ENCODE data around the gene GPR176.

DNA sequence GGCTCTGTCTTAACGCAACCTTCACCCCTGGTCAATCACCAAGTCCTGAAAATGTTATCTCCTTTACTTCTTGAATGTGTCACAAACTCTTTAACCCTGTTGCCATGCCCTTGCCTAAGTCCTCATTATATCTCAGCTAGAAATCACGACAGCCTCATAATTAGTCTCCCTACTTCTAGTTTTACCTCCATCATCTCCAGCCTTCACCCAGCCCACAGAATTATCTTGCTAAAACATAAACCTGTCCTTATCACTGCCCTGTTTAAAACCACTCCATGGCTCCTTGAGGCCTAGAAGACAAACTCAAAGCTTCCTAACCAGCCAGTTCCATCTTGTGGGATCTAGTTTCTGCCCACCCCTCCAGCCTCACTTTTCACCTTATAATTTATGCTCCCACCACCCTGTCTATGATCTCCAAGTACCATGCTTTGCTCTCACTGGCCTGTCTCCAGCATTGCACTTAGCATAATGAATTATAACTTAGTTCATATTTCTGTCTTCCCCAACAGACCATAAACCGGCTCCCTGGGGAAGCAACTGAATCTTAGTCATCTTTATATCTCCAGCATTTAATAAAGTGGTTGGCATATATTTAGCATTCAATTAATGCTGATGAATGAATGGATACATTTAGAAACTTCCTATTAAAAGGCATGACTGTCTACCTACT, 39.2 kb downstream of the GPR176 start:
- TF ChIP-seq POLR2AphosphoS5 (IDR thresholded peaks at IDR 0.05; ENCODE audit: low read depth) (no peak), GABPA (IDR thresholded peaks at IDR 0.05; ENCODE audit: low read depth) (no peak), SPI1 (IDR thresholded peaks at IDR 0.05; ENCODE audit: borderline replicate concordance, low read depth) (no peak)
- TF ChIP-seq, protein P1, sequence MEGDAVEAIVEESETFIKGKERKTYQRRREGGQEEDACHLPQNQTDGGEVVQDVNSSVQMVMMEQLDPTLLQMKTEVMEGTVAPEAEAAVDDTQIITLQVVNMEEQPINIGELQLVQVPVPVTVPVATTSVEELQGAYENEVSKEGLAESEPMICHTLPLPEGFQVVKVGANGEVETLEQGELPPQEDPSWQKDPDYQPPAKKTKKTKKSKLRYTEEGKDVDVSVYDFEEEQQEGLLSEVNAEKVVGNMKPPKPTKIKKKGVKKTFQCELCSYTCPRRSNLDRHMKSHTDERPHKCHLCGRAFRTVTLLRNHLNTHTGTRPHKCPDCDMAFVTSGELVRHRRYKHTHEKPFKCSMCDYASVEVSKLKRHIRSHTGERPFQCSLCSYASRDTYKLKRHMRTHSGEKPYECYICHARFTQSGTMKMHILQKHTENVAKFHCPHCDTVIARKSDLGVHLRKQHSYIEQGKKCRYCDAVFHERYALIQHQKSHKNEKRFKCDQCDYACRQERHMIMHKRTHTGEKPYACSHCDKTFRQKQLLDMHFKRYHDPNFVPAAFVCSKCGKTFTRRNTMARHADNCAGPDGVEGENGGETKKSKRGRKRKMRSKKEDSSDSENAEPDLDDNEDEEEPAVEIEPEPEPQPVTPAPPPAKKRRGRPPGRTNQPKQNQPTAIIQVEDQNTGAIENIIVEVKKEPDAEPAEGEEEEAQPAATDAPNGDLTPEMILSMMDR (IDR thresholded peaks at IDR 0.05; ENCODE audit: insufficient read depth, low read length), result no peak
- TF ChIP-seq, protein P2, sequence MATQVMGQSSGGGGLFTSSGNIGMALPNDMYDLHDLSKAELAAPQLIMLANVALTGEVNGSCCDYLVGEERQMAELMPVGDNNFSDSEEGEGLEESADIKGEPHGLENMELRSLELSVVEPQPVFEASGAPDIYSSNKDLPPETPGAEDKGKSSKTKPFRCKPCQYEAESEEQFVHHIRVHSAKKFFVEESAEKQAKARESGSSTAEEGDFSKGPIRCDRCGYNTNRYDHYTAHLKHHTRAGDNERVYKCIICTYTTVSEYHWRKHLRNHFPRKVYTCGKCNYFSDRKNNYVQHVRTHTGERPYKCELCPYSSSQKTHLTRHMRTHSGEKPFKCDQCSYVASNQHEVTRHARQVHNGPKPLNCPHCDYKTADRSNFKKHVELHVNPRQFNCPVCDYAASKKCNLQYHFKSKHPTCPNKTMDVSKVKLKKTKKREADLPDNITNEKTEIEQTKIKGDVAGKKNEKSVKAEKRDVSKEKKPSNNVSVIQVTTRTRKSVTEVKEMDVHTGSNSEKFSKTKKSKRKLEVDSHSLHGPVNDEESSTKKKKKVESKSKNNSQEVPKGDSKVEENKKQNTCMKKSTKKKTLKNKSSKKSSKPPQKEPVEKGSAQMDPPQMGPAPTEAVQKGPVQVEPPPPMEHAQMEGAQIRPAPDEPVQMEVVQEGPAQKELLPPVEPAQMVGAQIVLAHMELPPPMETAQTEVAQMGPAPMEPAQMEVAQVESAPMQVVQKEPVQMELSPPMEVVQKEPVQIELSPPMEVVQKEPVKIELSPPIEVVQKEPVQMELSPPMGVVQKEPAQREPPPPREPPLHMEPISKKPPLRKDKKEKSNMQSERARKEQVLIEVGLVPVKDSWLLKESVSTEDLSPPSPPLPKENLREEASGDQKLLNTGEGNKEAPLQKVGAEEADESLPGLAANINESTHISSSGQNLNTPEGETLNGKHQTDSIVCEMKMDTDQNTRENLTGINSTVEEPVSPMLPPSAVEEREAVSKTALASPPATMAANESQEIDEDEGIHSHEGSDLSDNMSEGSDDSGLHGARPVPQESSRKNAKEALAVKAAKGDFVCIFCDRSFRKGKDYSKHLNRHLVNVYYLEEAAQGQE (IDR thresholded peaks at IDR 0.05; ENCODE audit: insufficient replicate concordance, low read depth), result no peak
